ENCODE measurements around the gene SPTSSB.

GRCh38 chr3:161395115-161396012 lies 24.0 kb upstream of the SPTSSB start:
- TF ChIP-seq EZH2phosphoT487 (IDR thresholded peaks at IDR 0.05; ENCODE audit: insufficient read depth, low read depth), result no peak
- no peak for TF ChIP-seq EZH2 (IDR thresholded peaks at IDR 0.05; ENCODE audit: insufficient read depth, poor library complexity, severe bottlenecking)

All from GM23248 (cell line).